Endothelial cell of umbilical vein (primary cell): Measurements from ENCODE around the gene ETFRF1. TPM values are rescaled to one million over a fixed set of nuclear protein-coding genes. Genes with fewer than 3 reads are reported as not detected.

Experiments used
- BruUV-seq: library from RNA; stranded (reverse); fragments of 400-500 nt; replicated peaks from 2 replicates; lab custom pipeline; 2021; lab: Mats Ljungman, UMichigan
- CTCF ChIA-PET: fragments of 300-600, 350-600 bp; sonication (Branson Sonifier 250); formaldehyde crosslinking; loops from one replicate; lab custom pipeline; 2021; ENCODE audit warnings: antibody characterized with exemption, inconsistent platforms; lab: Charles Lee
- POLR2A ChIA-PET: fragments of 300-600, 350-600 bp; sonication (Branson Sonifier 250); formaldehyde crosslinking; loops from one replicate; lab custom pipeline; 2021; ENCODE audit warnings: antibody characterized with exemption, inconsistent platforms; lab: Charles Lee
- DNase-seq: peaks from one replicate; pipeline ENCODE4 v3.0.0-alpha.2; 2011; ENCODE audit warnings: low read depth, low spot score
- FAIRE-seq: peaks from 2 replicates; lab custom pipeline; 2011; peaks lifted over from hg19 to GRCh38; lab: Jason Lieb, UNC
- H2AFZ ChIP-seq: 2 replicates; pipeline ENCODE4 v1.6.0; 2012; ENCODE audit warnings: low read depth, low read length, control low read depth, inconsistent platforms
- H3K27ac ChIP-seq: 2 replicates; pipeline ENCODE4 v1.5.1; 2011; ENCODE audit warnings: low read depth, mild to moderate bottlenecking, control low read depth, low read length, moderate library complexity; ENCODE audit not compliant: insufficient read depth
- H3K27me3 ChIP-seq, 2 experiments: 2 replicates each; pipeline versions ENCODE4 v1.6.0 to v1.6.1; 2011; ENCODE audit warnings: low read length in 2 of 2, mixed read lengths in 1 of 2; ENCODE audit not compliant: control insufficient read depth in 2 of 2, insufficient read depth in 2 of 2
- H3K36me3 ChIP-seq, 2 experiments: 2 replicates in 1 of 2; 3 replicates in 1 of 2; pipeline ENCODE4 v1.5.1; 2011; ENCODE audit warnings: low read length in 2 of 2, mild to moderate bottlenecking in 1 of 2, moderate library complexity in 1 of 2; ENCODE audit not compliant: control insufficient read depth in 2 of 2, insufficient read depth in 2 of 2; ENCODE audit errors: extremely low read depth in 1 of 2
- H3K4me1 ChIP-seq: 3 replicates; pipeline ENCODE4 v1.5.1; 2011; ENCODE audit warnings: mild to moderate bottlenecking, low read length; ENCODE audit not compliant: control insufficient read depth, insufficient read depth; ENCODE audit errors: extremely low read depth
- H3K4me2 ChIP-seq: 2 replicates; pipeline ENCODE4 v1.6.1; 2011; ENCODE audit warnings: low read length, control low read depth, mixed read lengths; ENCODE audit not compliant: insufficient read depth
- H3K4me3 ChIP-seq, 3 experiments: fragments of 200-600 bp in 1 of 3; sonication (generic), shearing (Covaris generic) in 1 of 3; replicated peaks in 1 of 3; 2 replicates each; pipeline ENCODE4 v1.5.1; 2011 to 2016; ENCODE audit warnings: control low read depth in 3 of 3, low read length in 3 of 3, mild to moderate bottlenecking in 2 of 3, inconsistent platforms in 1 of 3, low read depth in 1 of 3, moderate library complexity in 1 of 3; ENCODE audit not compliant: insufficient read depth in 1 of 3
- H3K79me2 ChIP-seq: 2 replicates; pipeline ENCODE4 v1.6.0; 2012; ENCODE audit warnings: low read length, inconsistent platforms; ENCODE audit not compliant: control insufficient read depth, insufficient read depth
- H3K9ac ChIP-seq: replicated peaks from 2 replicates; pipeline ENCODE3; 2011; ENCODE audit warnings: low read length, control low read depth; ENCODE audit not compliant: insufficient read depth; ENCODE audit errors: extremely low read depth
- H3K9me1 ChIP-seq: replicated peaks from 3 replicates; pipeline ENCODE4 v1.6.0; 2011; ENCODE audit warnings: mild to moderate bottlenecking, low read length; ENCODE audit not compliant: control insufficient read depth, insufficient read depth; ENCODE audit errors: extremely low read depth
- H3K9me3 ChIP-seq: replicated peaks from 2 replicates; pipeline ENCODE4 v1.5.1; 2012; ENCODE audit warnings: low read length, inconsistent platforms; ENCODE audit not compliant: control insufficient read depth, insufficient read depth
- H4K20me1 ChIP-seq: replicated peaks from 2 replicates; pipeline ENCODE3; 2011; ENCODE audit warnings: mild to moderate bottlenecking, low read length; ENCODE audit not compliant: control insufficient read depth, insufficient read depth; ENCODE audit errors: extremely low read depth
- EZH2 ChIP-seq: IDR thresholded peaks from 2 replicates; pipeline ENCODE4 v1.6.1; 2012; ENCODE audit warnings: borderline replicate concordance, low read depth, mild to moderate bottlenecking, moderate library complexity, low read length, inconsistent platforms; ENCODE audit not compliant: severe bottlenecking
- FOS ChIP-seq: IDR thresholded peaks from 2 replicates; pipeline ENCODE4 v1.6.1; 2011; ENCODE audit warnings: mild to moderate bottlenecking, low read length, moderate library complexity, borderline replicate concordance; ENCODE audit not compliant: insufficient read depth
- GATA2 ChIP-seq: IDR thresholded peaks from 2 replicates; pipeline ENCODE4 v1.7.0; 2011; ENCODE audit warnings: low read depth, mild to moderate bottlenecking, moderate library complexity, mixed read lengths, low read length; ENCODE audit not compliant: insufficient read length, insufficient read depth
- JUN ChIP-seq: IDR thresholded peaks from 2 replicates; pipeline ENCODE4 v1.6.1; 2011; ENCODE audit warnings: borderline replicate concordance, low read depth; ENCODE audit not compliant: insufficient read length, insufficient read depth
- MYC ChIP-seq: IDR thresholded peaks from one replicate; pipeline ENCODE4 v1.6.1; 2011; ENCODE audit warnings: mild to moderate bottlenecking, low read depth, low read length
- POLR2A ChIP-seq: IDR thresholded peaks from 2 replicates; pipeline ENCODE4 v1.6.1; 2012; ENCODE audit warnings: low read depth, mild to moderate bottlenecking, control low read depth, low read length
- POLR2AphosphoS5 ChIP-seq: IDR thresholded peaks from 2 replicates; pipeline ENCODE4 v1.6.1; 2012; ENCODE audit warnings: low read depth, mild to moderate bottlenecking, control low read depth, low read length, moderate library complexity; ENCODE audit not compliant: insufficient read depth
- dilution Hi-C: fragments of 300-500 bp; cut with MboI; formaldehyde crosslinking; loops from one replicate; pipeline ENCODE4 v1.15.0; 2019; ENCODE audit warnings: low sequenced_read_pairs; ENCODE audit not compliant: extremely low pct_ligation_motif_present
- intact Hi-C: fragments of 100-400 bp; cut with micrococcal nuclease; formaldehyde crosslinking; loops from one replicate; pipeline ENCODE4 v1.10.0; 2022
- polyA plus RNA-seq, 4 experiments: library from polyadenylated mRNA; depleted of rRNA in 3 of 4; stranded (reverse) in 3 of 4; unstranded in 1 of 4; fragments of >200 nt; gene quantifications; 2 replicates each; pipeline versions ENCODE4 v1.2.1 to v1.2.3, GENCODE V29; 2011 to 2012; ENCODE audit warnings: missing spikeins in 1 of 4
- total RNA-seq: library from RNA; stranded (reverse); gene quantifications from 2 replicates; pipeline ENCODE4 v1.2.3, GENCODE V29; 2021
- TF ChIP-seq, protein P1 (sequence below), 2 donors: IDR thresholded peaks; 1 replicate in 1 of 2; 2 replicates in 1 of 2; pipeline ENCODE4 v1.5.1; 2011; ENCODE audit warnings: low read length in 2 of 2, mild to moderate bottlenecking in 2 of 2, moderate library complexity in 2 of 2, control low read depth in 1 of 2, inconsistent platforms in 1 of 2, low read depth in 1 of 2; ENCODE audit not compliant: insufficient read depth in 1 of 2; ENCODE audit errors: extremely low read depth in 1 of 2
- TF ChIP-seq, protein P2 (sequence below): IDR thresholded peaks from 2 replicates; pipeline ENCODE4 v1.6.1; 2011; ENCODE audit not compliant: insufficient read depth, insufficient read length

The ETFRF1 gene
- total and polyA plus RNA-seq, 2 donors (not counting 3 experiments of a cell fraction or from before 2014, with no cell fraction given): 6.9 to 10.6 TPM

- Histone ChIP-seq H3K9ac (no peak overlapping the region), H3K27me3 (no peaks in the 10 kb centered on the region), H4K20me1 (no peaks in the 10 kb centered on the region), H3K9me3 (no peaks in the 10 kb centered on the region), H3K9me1 (no peaks in the 10 kb centered on the region), H3K4me3 (no peak overlapping the region), H3K79me2 (no peaks in the 10 kb centered on the region), H3K4me1 (no peaks in the 10 kb centered on the region), H2AFZ (no peak overlapping the region), H3K27ac (no peak overlapping the region), H3K4me2 (no peak overlapping the region), H3K36me3 (peaks cover 0 to 4% of the 10 kb centered on the region in 2 experiments)
- dilution Hi-C loops (no loop called here), intact Hi-C loops (no loop called here)
- FAIRE-seq: no peak
- TF ChIP-seq, protein P1, sequence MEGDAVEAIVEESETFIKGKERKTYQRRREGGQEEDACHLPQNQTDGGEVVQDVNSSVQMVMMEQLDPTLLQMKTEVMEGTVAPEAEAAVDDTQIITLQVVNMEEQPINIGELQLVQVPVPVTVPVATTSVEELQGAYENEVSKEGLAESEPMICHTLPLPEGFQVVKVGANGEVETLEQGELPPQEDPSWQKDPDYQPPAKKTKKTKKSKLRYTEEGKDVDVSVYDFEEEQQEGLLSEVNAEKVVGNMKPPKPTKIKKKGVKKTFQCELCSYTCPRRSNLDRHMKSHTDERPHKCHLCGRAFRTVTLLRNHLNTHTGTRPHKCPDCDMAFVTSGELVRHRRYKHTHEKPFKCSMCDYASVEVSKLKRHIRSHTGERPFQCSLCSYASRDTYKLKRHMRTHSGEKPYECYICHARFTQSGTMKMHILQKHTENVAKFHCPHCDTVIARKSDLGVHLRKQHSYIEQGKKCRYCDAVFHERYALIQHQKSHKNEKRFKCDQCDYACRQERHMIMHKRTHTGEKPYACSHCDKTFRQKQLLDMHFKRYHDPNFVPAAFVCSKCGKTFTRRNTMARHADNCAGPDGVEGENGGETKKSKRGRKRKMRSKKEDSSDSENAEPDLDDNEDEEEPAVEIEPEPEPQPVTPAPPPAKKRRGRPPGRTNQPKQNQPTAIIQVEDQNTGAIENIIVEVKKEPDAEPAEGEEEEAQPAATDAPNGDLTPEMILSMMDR (IDR thresholded peaks at IDR 0.05; ENCODE audit: extremely low read depth in 1 of 2, insufficient read depth in 1 of 2, low read depth in 1 of 2, low read length in 2 of 2): no peak
- TF ChIP-seq POLR2A: no peak
- TF ChIP-seq GATA2: no peak
- no peak for TF ChIP-seq MYC
- TF ChIP-seq FOS: no peak
- no peak for TF ChIP-seq JUN
- no peak for TF ChIP-seq EZH2
- no peak for TF ChIP-seq POLR2AphosphoS5
- TF ChIP-seq, protein P2, sequence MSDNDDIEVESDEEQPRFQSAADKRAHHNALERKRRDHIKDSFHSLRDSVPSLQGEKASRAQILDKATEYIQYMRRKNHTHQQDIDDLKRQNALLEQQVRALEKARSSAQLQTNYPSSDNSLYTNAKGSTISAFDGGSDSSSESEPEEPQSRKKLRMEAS: no peak
- ChIA-PET CTCF (no interaction called here), POLR2A (no interaction called here)
- no peak for DNase-seq
- BruUV-seq: TSS peak; percentile 9
Measured at GRCh38 chr12:25207411-25207810, 12.4 kb downstream of the ETFRF1 start.
